SK-N-MC (cell line): ENCODE data around the gene CIAO2A.

Source experiments
- EZH2 ChIP-seq: fragments of 200-600 bp; sonication (generic); IDR thresholded peaks from one replicate; pipeline ENCODE4 v1.6.1; 2017; ENCODE audit warnings: antibody characterized with exemption
- FOXP2 ChIP-seq: optimal IDR thresholded peaks from 2 replicates; pipeline ENCODE3; 2011; ENCODE audit warnings: mild to moderate bottlenecking, moderate library complexity; ENCODE audit not compliant: insufficient read depth; ENCODE audit errors: extremely low read length, control extremely low read depth
- POLR2AphosphoS5 ChIP-seq: IDR thresholded peaks from 2 replicates; pipeline ENCODE4 v1.6.1; 2012; ENCODE audit warnings: mild to moderate bottlenecking, low read depth, low read length, borderline replicate concordance

- TF ChIP-seq POLR2AphosphoS5 (no peak), EZH2 (no peak), FOXP2 (no peak)
These were observed 37.9 kb upstream of the CIAO2A start for GRCh38 chr15:64131547-64131946.
